CD14-positive monocyte (primary cell): ENCODE data around the gene OGFOD2. TPM values are rescaled to one million over a fixed set of nuclear protein-coding genes. Genes with fewer than 3 reads are reported as not detected.

Experiments
- DNase-seq, 3 donors: peaks; one replicate each; pipeline ENCODE4 v3.0.0-alpha.2; 2011 to 2022
- H2AFZ ChIP-seq: 2 replicates; pipeline ENCODE4 v1.6.0; 2012; ENCODE audit warnings: mild to moderate bottlenecking, low read depth, low read length, inconsistent platforms; ENCODE audit not compliant: insufficient read depth, poor library complexity, severe bottlenecking
- H3K27ac ChIP-seq, 2 donors: 1 replicate in 1 of 2; 2 replicates in 1 of 2; pipeline ENCODE4 v1.5.1; 2012 to 2013; ENCODE audit warnings: low read length in 2 of 2, control low read depth in 1 of 2, inconsistent platforms in 1 of 2, low read depth in 1 of 2, mild to moderate bottlenecking in 1 of 2
- H3K27me3 ChIP-seq, 2 donors: one replicate each; pipeline versions ENCODE4 v1.6.0 to v1.6.1; 2011 to 2013; ENCODE audit warnings: low read length in 2 of 2; ENCODE audit not compliant: control insufficient read depth in 2 of 2, insufficient read depth in 2 of 2
- H3K36me3 ChIP-seq, 2 donors: replicated peaks in 1 of 2; 1 replicate in 1 of 2; 2 replicates in 1 of 2; pipeline versions ENCODE4 v1.5.1 to v1.6.1; 2012 to 2013; ENCODE audit warnings: low read length in 2 of 2, control low read depth in 1 of 2, inconsistent platforms in 1 of 2, mild to moderate bottlenecking in 1 of 2; ENCODE audit not compliant: insufficient read depth in 2 of 2, control insufficient read depth in 1 of 2
- H3K4me1 ChIP-seq, 2 donors: 1 replicate in 1 of 2; 2 replicates in 1 of 2; pipeline versions ENCODE4 v1.5.1 to v1.6.1; 2012 to 2013; ENCODE audit warnings: low read length in 2 of 2, control low read depth in 1 of 2, inconsistent platforms in 1 of 2, mild to moderate bottlenecking in 1 of 2, moderate library complexity in 1 of 2; ENCODE audit not compliant: insufficient read depth in 2 of 2, control insufficient read depth in 1 of 2
- H3K4me2 ChIP-seq: replicated peaks from 2 replicates; pipeline ENCODE3; 2012; ENCODE audit warnings: low read length, moderate library complexity, mild to moderate bottlenecking; ENCODE audit not compliant: poor library complexity, severe bottlenecking; ENCODE audit errors: extremely low read depth
- H3K4me3 ChIP-seq, 3 experiments: fragments of 200-600 bp in 1 of 3; sonication (generic) in 1 of 3; replicated peaks in 1 of 3; 1 replicate in 2 of 3; 2 replicates in 1 of 3; pipeline ENCODE4 v1.5.1; 2011 to 2013; ENCODE audit warnings: low read length in 3 of 3, mild to moderate bottlenecking in 3 of 3, control low read depth in 2 of 3, low read depth in 2 of 3, inconsistent platforms in 1 of 3, moderate library complexity in 1 of 3
- H3K79me2 ChIP-seq: 2 replicates; pipeline ENCODE4 v1.6.0; 2012; ENCODE audit warnings: mild to moderate bottlenecking, control low read depth, inconsistent platforms, low read length, moderate library complexity; ENCODE audit not compliant: insufficient read depth
- H3K9ac ChIP-seq: 2 replicates; pipeline ENCODE4 v1.6.0; 2017; ENCODE audit warnings: low read length, mild to moderate bottlenecking; ENCODE audit not compliant: insufficient read depth, poor library complexity, severe bottlenecking
- H3K9me3 ChIP-seq, 2 donors: replicated peaks in 1 of 2; 1 replicate in 1 of 2; 2 replicates in 1 of 2; pipeline versions ENCODE4 v1.5.1 to v1.6.1; 2012 to 2013; ENCODE audit warnings: low read length in 2 of 2, control low read depth in 1 of 2; ENCODE audit not compliant: control insufficient read depth in 1 of 2, insufficient read depth in 1 of 2
- H4K20me1 ChIP-seq: 2 replicates; pipeline ENCODE4 v1.6.0; 2012; ENCODE audit warnings: mild to moderate bottlenecking, low read length, control low read depth, moderate library complexity; ENCODE audit not compliant: insufficient read depth
- H3K27ac Mint-ChIP-seq, 7 donors: one replicate each; pipeline ENCODE4 v1.8.0; 2020; ENCODE audit warnings: mild to moderate bottlenecking in 7 of 7, mixed read lengths in 7 of 7, moderate library complexity in 6 of 7, inconsistent platforms in 2 of 7
- H3K27me3 Mint-ChIP-seq, 3 donors: one replicate each; pipeline ENCODE4 v1.8.0; 2021 to 2022; ENCODE audit warnings: low read depth in 3 of 3, mild to moderate bottlenecking in 3 of 3, mixed read lengths in 3 of 3, moderate library complexity in 3 of 3, inconsistent platforms in 1 of 3
- H3K36me3 Mint-ChIP-seq, 2 donors: one replicate each; pipeline ENCODE4 v1.8.0; 2020; ENCODE audit warnings: mixed read lengths in 2 of 2, inconsistent platforms in 1 of 2, mild to moderate bottlenecking in 1 of 2
- H3K4me1 Mint-ChIP-seq: one replicate; pipeline ENCODE4 v1.8.0; 2020; ENCODE audit warnings: mild to moderate bottlenecking, mixed read lengths
- H3K4me3 Mint-ChIP-seq, 2 donors: one replicate each; pipeline ENCODE4 v1.8.0; 2020; ENCODE audit warnings: mild to moderate bottlenecking in 2 of 2, mixed read lengths in 2 of 2, moderate library complexity in 1 of 2
- H3K9me3 Mint-ChIP-seq, 7 donors: one replicate each; pipeline ENCODE4 v1.8.0; 2020 to 2022; ENCODE audit warnings: mixed read lengths in 7 of 7, mild to moderate bottlenecking in 6 of 7, moderate library complexity in 6 of 7, inconsistent platforms in 2 of 7
- CTCF ChIP-seq: fragments of 200-600 bp; IDR thresholded peaks from one replicate; pipeline ENCODE4 v1.8.0; 2022; ENCODE audit warnings: antibody characterized with exemption, mild to moderate bottlenecking
- WGBS: methylation state at CpG from one replicate; pipeline ENCODE4 v1.1.5; 2013; ENCODE audit warnings: missing lambda C conversion rate; ENCODE audit not compliant: insufficient coverage; 5-methylcytosine and 5-hydroxymethylcytosine counted together
- intact Hi-C, 2 donors: fragments of 100-400 bp; cut with micrococcal nuclease; formaldehyde crosslinking; loops; one replicate each; pipeline versions ENCODE4 v1.15.0 to v1.15.1; 2023
- polyA plus RNA-seq, 3 donors: library from polyadenylated mRNA; depleted of rRNA in 1 of 3; unstranded in 2 of 3; stranded (reverse) in 1 of 3; fragments of 300-500 nt in 2 of 3; fragments of >200 nt in 1 of 3; fragmentation: Illumina TruSeq in 2 of 3; gene quantifications; 1 replicate in 2 of 3; 2 replicates in 1 of 3; pipeline ENCODE4 v1.2.3, GENCODE V29; 2012 to 2021

Gene OGFOD2
- polyA plus RNA-seq, 3 donors = 13.0 to 30.3 (median 13.6) TPM

GRCh38 chr12:122947352-122947792 lies 27.7 kb upstream of the OGFOD2 start:
- H4K20me1 ChIP-seq = no peaks in the 10 kb centered on the region
- no peak for TF ChIP-seq CTCF
- Mint-ChIP-seq H3K27me3 (peaks cover 3 to 5% (median 3%) of the 10 kb centered on the region in 3 donors), H3K4me1 (peaks cover 49% of the 10 kb centered on the region), H3K27ac (peak overlapping the region; percentile 98 to 100 (median 99)), H3K9me3 (peaks cover 0 to 2% (median 0%) of the 10 kb centered on the region in 7 donors), H3K36me3 (peaks cover 0 to 4% of the 10 kb centered on the region in 2 donors), H3K4me3 (peak overlapping the region; percentile 69 to 88)
- H3K36me3 ChIP-seq = no peaks in the 10 kb centered on the region
- peak; percentile 82 to 89 (median 87) for DNase-seq
- peaks cover 33 to 35% of the 10 kb centered on the region in 2 donors for H3K4me1 ChIP-seq
- H3K4me2 ChIP-seq = peak overlapping the region; percentile 67
- WGBS = 46% methylated on average over 10 of the region's 15 CpGs
- H3K4me3 ChIP-seq = peak overlapping the region in 1 of 3 experiments; percentile 53
- peak overlapping the region; percentile 67 for H3K9ac ChIP-seq
- no peaks in the 10 kb centered on the region for H3K27me3 ChIP-seq
- peak overlapping the region; percentile 91 for H3K27ac ChIP-seq
- peak overlapping the region; percentile 59 for H2AFZ ChIP-seq
- no peaks in the 10 kb centered on the region for H3K79me2 ChIP-seq
- intact Hi-C loops = loop anchor here (2.0 to 5.0 kb wide), 3 partner anchors 49 to 59 kb away; no protein-coding TSS in a partner anchor
- no peaks in the 10 kb centered on the region for H3K9me3 ChIP-seq

- peaks cover 0 to 3% of the 10 kb centered on the region in 2 donors for H3K36me3 Mint-ChIP-seq
- H3K9me3 Mint-ChIP-seq = peaks cover 0 to 2% (median 0%) of the 10 kb centered on the region in 7 donors
- Histone ChIP-seq H3K4me1 (peaks cover 25 to 27% of the 10 kb centered on the region in 2 donors), H3K36me3 (no peaks in the 10 kb centered on the region), H3K9me3 (no peaks in the 10 kb centered on the region), H3K4me2 (no peak overlapping the region), H4K20me1 (no peaks in the 10 kb centered on the region), H3K79me2 (no peaks in the 10 kb centered on the region), H3K27ac (no peak overlapping the region), H3K27me3 (no peaks in the 10 kb centered on the region), H3K4me3 (no peak overlapping the region), H2AFZ (no peak overlapping the region), H3K9ac (no peak overlapping the region)
- peaks cover 3 to 7% (median 6%) of the 10 kb centered on the region in 3 donors for H3K27me3 Mint-ChIP-seq
- peaks cover 38% of the 10 kb centered on the region for H3K4me1 Mint-ChIP-seq
- 96% methylated on average over 11 of the region's 14 CpGs for WGBS
- peak overlapping the region in 4 of 7 donors; percentile 57 to 100 (median 88) for H3K27ac Mint-ChIP-seq
- DNase-seq = no peak
- intact Hi-C loops = loop anchor here in 1 of 2 donors (5.0 kb wide), 1 partner anchor 56 kb away; no protein-coding TSS in a partner anchor
- TF ChIP-seq CTCF = no peak
- peak overlapping the region in 1 of 2 donors; percentile 26 for H3K4me3 Mint-ChIP-seq
These were observed 26.4 kb upstream of the OGFOD2 start for GRCh38 chr12:122948605-122949004.
